Liver (tissue), 3 donors: Measurements from ENCODE around the gene TSPAN31.

Experiments used
- JUND ChIP-seq, 2 donors: IDR thresholded peaks; 2 replicates each; pipeline ENCODE4 v1.6.1; 2016; ENCODE audit warnings: antibody characterized with exemption in 2 of 2
- TAF1 ChIP-seq: conservative IDR thresholded peaks from 2 replicates; pipeline ENCODE4 v1.6.1; 2016; ENCODE audit warnings: antibody characterized with exemption, mild to moderate bottlenecking
- TF ChIP-seq, protein P1 (sequence below): fragments of 150-350 bp; IDR thresholded peaks from 2 replicates; pipeline ENCODE4 v1.5.1; 2017; ENCODE audit warnings: improper control_type of control experiment, low read depth, low read length; ENCODE audit not compliant: missing input control
- donor health status: healthy.
- donor health status: healthy.

DNA sequence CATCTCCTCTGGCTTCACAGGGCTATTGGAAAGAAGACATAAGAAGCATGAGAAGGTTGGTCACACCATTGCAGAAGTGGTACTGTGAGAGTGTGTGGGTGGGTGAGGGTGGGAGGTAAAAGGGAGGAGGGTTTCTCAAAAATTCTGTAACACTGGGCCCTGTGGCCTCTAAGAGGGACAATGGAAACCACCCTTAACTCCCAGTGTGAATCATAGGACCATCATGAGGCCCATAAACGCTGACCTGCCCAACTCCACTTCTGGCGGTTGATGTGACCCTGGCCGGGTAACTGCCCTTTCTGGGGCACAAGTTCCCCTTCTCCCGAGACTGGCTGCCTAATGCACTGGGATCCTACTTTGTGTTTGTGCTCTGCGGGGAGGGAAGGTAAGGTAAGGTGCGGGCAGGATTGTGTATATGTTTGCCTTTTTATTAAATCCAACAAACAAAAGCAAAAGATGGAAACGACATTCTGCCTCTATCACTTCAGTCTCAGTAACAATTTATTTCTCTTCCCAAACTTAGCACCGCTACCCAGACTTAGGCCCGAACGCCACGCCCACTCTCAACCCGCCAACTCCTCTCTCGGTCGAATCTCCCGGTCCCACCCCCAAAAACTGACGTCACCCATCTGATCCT lies 26.5 kb downstream of the TSPAN31 start:
- TF ChIP-seq, protein P1, sequence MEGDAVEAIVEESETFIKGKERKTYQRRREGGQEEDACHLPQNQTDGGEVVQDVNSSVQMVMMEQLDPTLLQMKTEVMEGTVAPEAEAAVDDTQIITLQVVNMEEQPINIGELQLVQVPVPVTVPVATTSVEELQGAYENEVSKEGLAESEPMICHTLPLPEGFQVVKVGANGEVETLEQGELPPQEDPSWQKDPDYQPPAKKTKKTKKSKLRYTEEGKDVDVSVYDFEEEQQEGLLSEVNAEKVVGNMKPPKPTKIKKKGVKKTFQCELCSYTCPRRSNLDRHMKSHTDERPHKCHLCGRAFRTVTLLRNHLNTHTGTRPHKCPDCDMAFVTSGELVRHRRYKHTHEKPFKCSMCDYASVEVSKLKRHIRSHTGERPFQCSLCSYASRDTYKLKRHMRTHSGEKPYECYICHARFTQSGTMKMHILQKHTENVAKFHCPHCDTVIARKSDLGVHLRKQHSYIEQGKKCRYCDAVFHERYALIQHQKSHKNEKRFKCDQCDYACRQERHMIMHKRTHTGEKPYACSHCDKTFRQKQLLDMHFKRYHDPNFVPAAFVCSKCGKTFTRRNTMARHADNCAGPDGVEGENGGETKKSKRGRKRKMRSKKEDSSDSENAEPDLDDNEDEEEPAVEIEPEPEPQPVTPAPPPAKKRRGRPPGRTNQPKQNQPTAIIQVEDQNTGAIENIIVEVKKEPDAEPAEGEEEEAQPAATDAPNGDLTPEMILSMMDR: no peak
- TF ChIP-seq JUND (IDR thresholded peaks at IDR 0.05): no peak
- TF ChIP-seq TAF1: no peak
